H9 (cell line): ENCODE results near the gene NDUFB8. TPM values are rescaled to one million over a fixed set of nuclear protein-coding genes. Genes with fewer than 3 reads are reported as not detected.

Source experiments
- DNase-seq: peaks from one replicate; pipeline ENCODE4 v3.0.0-alpha.2; 2017
- H2AFZ ChIP-seq: one replicate; pipeline ENCODE4 v1.6.1; 2013; ENCODE audit warnings: mild to moderate bottlenecking, low read length, control low read depth, moderate library complexity
- H2AK5ac ChIP-seq: 2 replicates; pipeline ENCODE4 v1.6.1; 2013; ENCODE audit warnings: low read length, control low read depth, mixed read lengths; ENCODE audit not compliant: insufficient read length
- H2BK120ac ChIP-seq: one replicate; pipeline ENCODE4 v1.6.1; 2013; ENCODE audit warnings: low read depth, mild to moderate bottlenecking, low read length, control low read depth, inconsistent platforms; ENCODE audit not compliant: poor library complexity, severe bottlenecking
- H2BK12ac ChIP-seq: 2 replicates; pipeline ENCODE4 v1.6.1; 2013; ENCODE audit warnings: low read length, control low read depth, mixed read lengths, low read depth; ENCODE audit not compliant: insufficient read length
- H2BK15ac ChIP-seq: 2 replicates; pipeline ENCODE4 v1.6.1; 2013; ENCODE audit warnings: low read depth, low read length, control low read depth
- H2BK20ac ChIP-seq: one replicate; pipeline ENCODE4 v1.6.1; 2013; ENCODE audit warnings: low read depth, mild to moderate bottlenecking, low read length, control low read depth, inconsistent platforms; ENCODE audit not compliant: poor library complexity, severe bottlenecking
- H2BK5ac ChIP-seq: 2 replicates; pipeline ENCODE4 v1.6.1; 2013; ENCODE audit warnings: low read length, control low read depth, mixed read lengths; ENCODE audit not compliant: insufficient read length
- H3K14ac ChIP-seq: 2 replicates; pipeline ENCODE4 v1.6.1; 2013; ENCODE audit warnings: low read length, control low read depth; ENCODE audit not compliant: insufficient read depth
- H3K18ac ChIP-seq: 2 replicates; pipeline ENCODE4 v1.6.1; 2013; ENCODE audit warnings: low read depth, mild to moderate bottlenecking, mixed read lengths, low read length, control low read depth; ENCODE audit not compliant: insufficient read length
- H3K23ac ChIP-seq: 2 replicates; pipeline ENCODE4 v1.6.1; 2013; ENCODE audit warnings: low read length, control low read depth, mixed read lengths, low read depth; ENCODE audit not compliant: insufficient read length
- H3K23me2 ChIP-seq: 2 replicates; pipeline ENCODE4 v1.6.1; 2013; ENCODE audit warnings: low read depth, mild to moderate bottlenecking, mixed read lengths, low read length, control low read depth; ENCODE audit not compliant: insufficient read length, poor library complexity, severe bottlenecking
- H3K27ac ChIP-seq: 2 replicates; pipeline ENCODE4 v1.5.1; 2013; ENCODE audit warnings: low read length, control low read depth, mixed read lengths, low read depth; ENCODE audit not compliant: insufficient read length
- H3K27me3 ChIP-seq: 2 replicates; pipeline ENCODE4 v1.6.1; 2013; ENCODE audit warnings: low read length, control low read depth, inconsistent platforms; ENCODE audit not compliant: insufficient read depth
- H3K4ac ChIP-seq: 2 replicates; pipeline ENCODE4 v1.6.1; 2013; ENCODE audit warnings: low read depth, mild to moderate bottlenecking, control low read depth, inconsistent platforms, low read length, moderate library complexity
- H3K4me1 ChIP-seq: 2 replicates; pipeline ENCODE4 v1.6.1; 2013; ENCODE audit warnings: low read length, control low read depth, inconsistent platforms; ENCODE audit not compliant: insufficient read depth
- H3K4me2 ChIP-seq: 2 replicates; pipeline ENCODE4 v1.6.1; 2013; ENCODE audit warnings: low read length, control low read depth, mixed read lengths; ENCODE audit not compliant: insufficient read length, insufficient read depth
- H3K56ac ChIP-seq: 2 replicates; pipeline ENCODE4 v1.6.1; 2013; ENCODE audit warnings: low read depth, mild to moderate bottlenecking, mixed read lengths, low read length, control low read depth; ENCODE audit not compliant: insufficient read length
- H3K79me1 ChIP-seq: 2 replicates; pipeline ENCODE4 v1.6.1; 2013; ENCODE audit warnings: low read depth, mild to moderate bottlenecking, moderate library complexity, low read length, control low read depth, inconsistent platforms; ENCODE audit not compliant: insufficient read depth, poor library complexity, severe bottlenecking
- H3K79me2 ChIP-seq: 2 replicates; pipeline ENCODE4 v1.6.1; 2013; ENCODE audit warnings: low read length, control low read depth, inconsistent platforms; ENCODE audit not compliant: insufficient read depth
- H3K9ac ChIP-seq: 2 replicates; pipeline ENCODE4 v1.6.1; 2013; ENCODE audit warnings: low read length, control low read depth, mixed read lengths; ENCODE audit not compliant: insufficient read length; ENCODE audit errors: extremely low read depth
- H3K9me3 ChIP-seq: one replicate; pipeline ENCODE4 v1.6.1; 2013; ENCODE audit warnings: low read depth, low read length, inconsistent platforms; ENCODE audit not compliant: control insufficient read depth
- H3T11ph ChIP-seq: one replicate; pipeline ENCODE4 v1.6.1; 2013; ENCODE audit warnings: mild to moderate bottlenecking, low read length, control low read depth, inconsistent platforms
- H4K20me1 ChIP-seq: one replicate; pipeline ENCODE4 v1.6.1; 2013; ENCODE audit not compliant: control insufficient read depth, insufficient read length, insufficient read depth
- H4K5ac ChIP-seq: 2 replicates; pipeline ENCODE4 v1.6.1; 2013; ENCODE audit warnings: low read depth, mild to moderate bottlenecking, mixed read lengths, low read length, control low read depth; ENCODE audit not compliant: insufficient read length
- H4K8ac ChIP-seq: replicated peaks from 2 replicates; pipeline ENCODE4 v1.6.1; 2013; ENCODE audit warnings: low read length, control low read depth, mixed read lengths, low read depth; ENCODE audit not compliant: insufficient read length
- H4K91ac ChIP-seq: 2 replicates; pipeline ENCODE4 v1.6.1; 2013; ENCODE audit warnings: low read depth, mild to moderate bottlenecking, moderate library complexity, mixed read lengths, low read length, control low read depth; ENCODE audit not compliant: insufficient read length
- H3K27ac Mint-ChIP-seq, 3 experiments: 2 replicates in 2 of 3; 3 replicates in 1 of 3; pipeline ENCODE4 v1.8.0; 2020 to 2021; ENCODE audit warnings: mixed read lengths in 3 of 3, mild to moderate bottlenecking in 1 of 3, moderate library complexity in 1 of 3
- H3K27me3 Mint-ChIP-seq: 2 replicates; pipeline ENCODE4 v1.8.0; 2021; ENCODE audit warnings: low read depth, mild to moderate bottlenecking, moderate library complexity, mixed read lengths
- H3K36me3 Mint-ChIP-seq, 3 experiments: 2 replicates in 2 of 3; 3 replicates in 1 of 3; pipeline ENCODE4 v1.8.0; 2020 to 2021; ENCODE audit warnings: low read depth in 3 of 3, mixed read lengths in 3 of 3; ENCODE audit not compliant: insufficient read depth in 1 of 3
- H3K4me1 Mint-ChIP-seq, 2 experiments: 2 replicates each; pipeline ENCODE4 v1.8.0; 2020; ENCODE audit warnings: mixed read lengths in 2 of 2
- H3K4me3 Mint-ChIP-seq, 2 experiments: 2 replicates in 1 of 2; 3 replicates in 1 of 2; pipeline ENCODE4 v1.8.0; 2020 to 2021; ENCODE audit warnings: mild to moderate bottlenecking in 2 of 2, mixed read lengths in 2 of 2, moderate library complexity in 1 of 2
- H3K9me3 Mint-ChIP-seq, 2 experiments: 2 replicates in 1 of 2; 3 replicates in 1 of 2; pipeline ENCODE4 v1.8.0; 2020; ENCODE audit warnings: mild to moderate bottlenecking in 2 of 2, mixed read lengths in 2 of 2, moderate library complexity in 1 of 2
- CTCF ChIP-seq: fragments of 200-600 bp; sonication (generic); conservative IDR thresholded peaks from 3 replicates; pipeline ENCODE4 v1.8.0; 2021; ENCODE audit warnings: antibody characterized with exemption, mild to moderate bottlenecking
- total RNA-seq: library from RNA; stranded (reverse); gene quantifications from 2 replicates; pipeline ENCODE4 v1.2.1, GENCODE V29; 2021

NDUFB8 gene
- total RNA-seq, 1 experiment from 2014 or later = 205 TPM

- Histone ChIP-seq H3K4me1 (no peaks in the 10 kb centered on the region), H3K79me2 (no peaks in the 10 kb centered on the region), H3K4ac (no peak overlapping the region), H3K23me2 (no peaks in the 10 kb centered on the region), H3K27ac (no peak overlapping the region), H3K79me1 (no peaks in the 10 kb centered on the region), H3K27me3 (no peaks in the 10 kb centered on the region), H2BK20ac (no peak overlapping the region), H4K8ac (no peak overlapping the region), H3K9me3 (no peaks in the 10 kb centered on the region), H3T11ph (no peak overlapping the region), H4K5ac (no peak overlapping the region), H2BK15ac (no peak overlapping the region), H2BK120ac (no peak overlapping the region), H3K4me2 (no peak overlapping the region), H2AFZ (no peak overlapping the region), H4K91ac (no peak overlapping the region), H3K23ac (no peak overlapping the region), H4K20me1 (no peaks in the 10 kb centered on the region), H2AK5ac (no peak overlapping the region), H2BK5ac (no peak overlapping the region), H3K14ac (no peak overlapping the region), H3K56ac (no peak overlapping the region), H2BK12ac (no peak overlapping the region), H3K9ac (no peak overlapping the region), H3K18ac (no peak overlapping the region)
- H3K36me3 Mint-ChIP-seq = peaks cover 0 to 11% (median 0%) of the 10 kb centered on the region in 3 experiments; a peak in 2 of 7 replicates
- H3K4me1 Mint-ChIP-seq = no peaks in the 10 kb centered on the region
- DNase-seq = no peak
- no peak for TF ChIP-seq CTCF
- no peaks in the 10 kb centered on the region for H3K9me3 Mint-ChIP-seq
- no peak overlapping the region for H3K4me3 Mint-ChIP-seq
- H3K27ac Mint-ChIP-seq = no peak overlapping the region
- peaks cover 76% of the 10 kb centered on the region for H3K27me3 Mint-ChIP-seq
Measured at GRCh38 chr10:100501423-100501822, 28.2 kb downstream of the NDUFB8 start.
